Activated effector memory CD4-positive, alpha-beta T cell treated with anti-CD3 and anti-CD28 coated beads, Interleukin-2, amount 50 U/mL, for 16 hours (primary cell): ENCODE results near the gene MPPED2.

Experiments used
- DNase-seq: peaks from one replicate; pipeline ENCODE4 v3.0.0-alpha.2; 2020

MPPED2 gene

DNA sequence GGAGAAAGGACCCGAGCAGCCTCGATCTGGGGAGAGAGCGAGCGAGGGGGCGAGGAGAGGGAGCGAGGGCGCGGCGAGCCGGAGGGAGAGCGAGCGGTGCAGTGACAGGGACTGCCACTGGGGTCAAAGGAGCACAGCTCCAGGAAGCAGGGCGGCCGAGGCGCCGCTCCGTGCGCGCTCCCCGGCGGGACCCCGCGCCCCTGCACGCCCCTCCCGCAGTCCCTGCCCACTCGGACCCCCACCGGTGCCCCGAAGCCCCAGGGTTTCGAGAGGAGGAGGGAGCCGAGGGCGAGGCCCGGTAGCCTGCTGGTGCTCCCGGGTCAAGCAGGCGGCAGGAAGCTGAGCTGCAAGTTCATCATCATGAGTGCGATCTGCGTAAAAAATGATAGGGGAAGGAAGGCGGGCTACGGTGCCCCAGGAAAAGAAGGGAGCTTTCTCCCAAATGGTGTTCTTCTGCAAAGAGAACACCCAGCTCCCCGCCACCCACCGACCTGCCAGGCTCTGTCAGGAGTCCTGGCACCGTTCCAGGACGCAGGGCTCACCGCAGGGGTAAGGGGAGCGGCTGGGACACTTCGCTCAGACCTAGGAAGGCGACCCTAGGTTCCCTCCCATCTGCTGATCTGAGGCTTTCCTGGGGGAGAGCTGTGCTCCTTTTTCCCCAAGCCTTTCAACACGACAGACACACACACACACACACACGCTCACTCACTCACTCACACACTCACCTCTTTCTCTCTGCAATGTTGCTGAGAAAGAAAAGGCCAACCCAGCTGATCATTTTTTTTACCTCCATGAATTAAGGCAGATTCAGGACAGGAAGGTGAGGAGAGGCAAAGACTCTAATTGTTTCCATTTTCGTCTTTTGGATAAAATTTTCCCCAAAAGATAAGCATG is at the start of gene MPPED2:
Gene MPPED2 (minus strand): TSS at position 103 of the 894 bp plus-strand sequence. CDS start 5,980 bp downstream, outside the sequence.
- DNase-seq, result no peak

DNA sequence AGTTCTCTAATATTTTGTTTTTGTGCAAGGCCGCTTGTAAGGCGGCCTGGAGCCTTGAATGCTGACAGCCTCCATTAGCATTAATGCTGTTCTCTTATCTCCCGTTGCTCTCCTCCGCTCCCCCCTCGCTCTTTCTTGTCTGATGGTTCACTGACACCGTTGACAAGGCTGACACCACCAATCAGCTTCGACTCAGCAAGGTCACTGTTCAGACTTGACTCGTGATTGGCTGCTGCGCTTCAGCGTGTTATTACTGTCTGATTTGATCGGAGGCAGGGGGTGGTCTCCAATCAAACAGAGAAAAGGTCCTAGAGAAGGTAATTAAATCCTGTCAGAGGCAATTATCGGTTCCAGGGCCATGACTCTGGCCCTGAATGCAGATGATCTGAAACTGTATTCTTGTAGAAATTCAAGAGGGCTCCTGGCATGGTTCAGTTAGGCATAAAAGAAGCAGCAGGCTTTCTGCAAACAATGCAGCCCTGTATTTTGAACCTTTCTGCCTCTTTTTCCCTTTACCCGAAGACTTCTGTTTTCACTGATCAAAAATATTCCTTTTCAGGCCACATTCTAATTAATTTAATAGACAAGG is 49.3 kb upstream of the MPPED2 start:
- no peak for DNase-seq

DNA sequence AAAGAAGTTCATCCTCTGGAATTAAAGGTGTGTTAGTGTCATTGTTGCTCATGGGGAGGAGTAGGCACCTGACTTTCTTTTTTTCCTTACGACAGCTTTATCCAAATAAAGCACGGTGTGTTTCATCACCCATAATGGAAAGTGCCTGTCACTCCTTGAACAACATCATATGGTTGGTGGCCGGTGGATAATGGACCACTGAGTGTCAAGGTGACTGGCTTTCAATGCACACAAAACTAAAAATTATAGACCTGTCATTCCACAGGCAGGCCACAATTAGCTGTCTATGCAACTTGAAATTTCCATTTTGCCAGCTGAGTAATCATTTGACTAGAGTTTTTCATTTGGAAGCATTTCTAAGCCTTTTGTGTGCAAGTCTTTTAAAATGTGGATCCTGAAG is 45.0 kb upstream of the MPPED2 start:
- DNase-seq, result no peak

- no peak for DNase-seq
These were observed 33.6 kb upstream of the MPPED2 start for GRCh38 chr11:30619767-30620166.

DNA sequence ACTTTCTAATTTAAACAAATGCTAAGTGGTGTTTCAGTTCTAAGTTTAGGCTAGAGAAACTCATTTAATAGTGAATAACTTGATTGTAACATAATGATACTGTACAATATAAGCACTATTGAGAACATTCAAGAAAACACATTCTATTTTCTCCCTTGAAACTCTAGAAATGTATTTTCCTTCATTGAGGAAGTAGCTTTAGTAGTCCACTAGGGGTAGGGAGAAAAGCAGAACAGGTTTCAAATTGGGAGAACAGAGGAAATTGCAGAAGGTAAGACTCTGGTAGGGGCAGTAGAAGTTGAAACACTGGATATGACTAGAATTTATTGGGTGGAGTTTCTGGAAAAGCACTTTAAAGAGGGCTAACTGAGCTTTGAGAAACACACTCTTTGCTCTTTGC is 31.6 kb upstream of the MPPED2 start:
- no peak for DNase-seq

DNA sequence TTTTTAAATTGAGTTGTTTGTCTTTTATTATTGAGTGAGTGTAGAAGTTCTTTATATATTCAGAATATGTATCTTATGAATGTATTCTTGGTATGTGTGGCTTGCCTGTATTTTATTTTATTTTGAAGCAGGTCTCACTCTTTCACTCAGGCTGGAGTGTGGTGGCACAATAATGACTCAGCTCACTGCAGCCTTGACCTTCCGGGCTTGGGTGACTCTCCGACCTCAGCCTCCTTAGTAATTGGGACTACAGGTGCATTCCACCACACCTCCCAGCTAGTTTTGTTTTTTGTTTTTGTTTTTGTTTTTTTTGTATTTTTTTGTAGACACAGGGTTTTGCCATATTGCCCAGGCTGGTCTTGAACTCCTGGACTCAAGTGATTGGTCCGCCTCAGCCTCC is 24.5 kb upstream of the MPPED2 start:
- no peak for DNase-seq

- no peak for DNase-seq
These were observed 22.4 kb upstream of the MPPED2 start for GRCh38 chr11:30608534-30608933.

DNA sequence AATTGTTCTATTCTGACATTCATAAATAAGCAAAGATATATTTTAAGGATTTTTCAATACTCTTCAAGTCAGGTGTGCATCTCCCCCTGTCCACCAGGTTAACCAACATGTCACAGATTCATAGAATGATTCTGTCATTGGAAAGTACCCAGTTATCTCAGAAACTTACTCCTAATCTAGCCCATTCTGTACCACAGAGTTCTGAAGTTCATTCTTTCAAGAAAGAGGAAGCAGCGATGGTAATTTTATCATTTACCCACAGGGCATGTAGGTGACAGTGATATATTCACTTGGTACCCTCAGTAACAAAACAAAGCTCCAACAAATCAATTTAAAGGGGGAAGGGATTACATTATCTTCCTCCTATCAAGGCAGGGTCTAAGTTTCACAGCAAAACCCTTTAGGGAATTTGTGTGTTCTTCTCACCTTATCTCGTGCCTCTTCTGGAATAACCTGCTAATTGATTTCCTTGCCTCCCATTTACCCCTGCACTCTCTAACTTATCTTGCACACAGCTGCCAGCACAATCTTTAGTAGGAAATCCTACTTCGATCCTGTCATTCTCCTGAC is 19.0 kb upstream of the MPPED2 start:
- DNase-seq, result no peak

DNA sequence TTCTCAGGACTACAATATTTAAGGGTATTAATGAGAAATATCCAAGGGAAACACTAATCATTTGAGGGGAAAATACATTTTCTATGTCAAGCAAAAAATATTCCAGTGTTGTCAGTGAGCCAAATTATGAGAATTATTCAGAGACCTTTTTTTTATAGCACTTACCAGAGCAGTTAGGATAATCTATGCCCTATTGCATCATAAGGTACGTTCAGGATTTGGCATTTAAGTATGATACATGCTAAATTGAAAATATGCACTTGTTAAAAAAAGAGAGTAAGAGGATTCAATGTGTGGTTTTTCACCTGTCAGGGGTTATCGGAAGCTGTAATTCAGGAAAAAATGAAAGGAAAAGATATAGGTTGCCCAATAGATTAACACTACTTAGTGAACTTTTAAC is 17.2 kb upstream of the MPPED2 start:
- DNase-seq, result no peak

- no peak for DNase-seq
These were observed 10.7 kb upstream of the MPPED2 start for GRCh38 chr11:30596832-30597231.

- DNase-seq, result no peak
These were observed 9.8 kb upstream of the MPPED2 start for GRCh38 chr11:30595934-30596333.

DNA sequence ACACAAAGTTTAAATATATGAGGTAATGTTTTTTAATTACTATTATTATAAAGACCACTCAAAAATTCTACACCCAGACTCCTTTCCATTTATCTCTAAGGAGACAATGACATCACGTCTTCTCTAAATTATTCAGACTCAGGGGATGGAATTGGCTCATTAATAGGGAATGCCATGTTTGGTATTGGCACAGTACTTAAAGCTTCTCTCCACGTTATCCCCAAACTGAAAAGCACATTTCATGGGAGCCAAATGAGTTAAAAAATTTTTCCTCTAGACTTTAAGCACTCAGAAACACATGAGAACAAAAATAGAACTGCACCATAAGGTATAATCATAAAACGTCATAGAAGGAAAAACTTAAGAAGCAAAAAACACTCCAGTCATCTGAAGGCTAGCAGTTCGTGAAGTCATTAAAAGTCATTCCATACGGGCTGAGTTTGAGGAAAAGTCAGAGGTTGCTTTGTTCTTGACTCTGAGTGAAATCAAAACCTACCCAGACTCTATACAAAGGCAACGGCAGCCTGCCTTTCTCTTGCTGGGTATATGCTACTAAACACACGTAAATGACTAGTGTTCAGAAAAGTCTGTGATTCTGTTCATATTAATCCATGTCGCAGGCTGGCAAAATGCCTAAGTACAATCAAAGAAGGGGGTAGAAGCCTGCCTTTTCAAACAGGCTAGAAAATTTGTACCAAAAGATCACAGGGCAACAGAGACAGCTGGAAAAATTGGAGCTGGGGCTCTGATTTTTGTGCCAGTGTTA is 8.7 kb upstream of the MPPED2 start:
- no peak for DNase-seq

GRCh38 chr11:30587269-30587812 is 1.2 kb upstream of the MPPED2 start:
- DNase-seq, result no peak

GRCh38 chr11:30585892-30586250 is 282 bp downstream of the MPPED2 start:
- DNase-seq, result no peak

DNA sequence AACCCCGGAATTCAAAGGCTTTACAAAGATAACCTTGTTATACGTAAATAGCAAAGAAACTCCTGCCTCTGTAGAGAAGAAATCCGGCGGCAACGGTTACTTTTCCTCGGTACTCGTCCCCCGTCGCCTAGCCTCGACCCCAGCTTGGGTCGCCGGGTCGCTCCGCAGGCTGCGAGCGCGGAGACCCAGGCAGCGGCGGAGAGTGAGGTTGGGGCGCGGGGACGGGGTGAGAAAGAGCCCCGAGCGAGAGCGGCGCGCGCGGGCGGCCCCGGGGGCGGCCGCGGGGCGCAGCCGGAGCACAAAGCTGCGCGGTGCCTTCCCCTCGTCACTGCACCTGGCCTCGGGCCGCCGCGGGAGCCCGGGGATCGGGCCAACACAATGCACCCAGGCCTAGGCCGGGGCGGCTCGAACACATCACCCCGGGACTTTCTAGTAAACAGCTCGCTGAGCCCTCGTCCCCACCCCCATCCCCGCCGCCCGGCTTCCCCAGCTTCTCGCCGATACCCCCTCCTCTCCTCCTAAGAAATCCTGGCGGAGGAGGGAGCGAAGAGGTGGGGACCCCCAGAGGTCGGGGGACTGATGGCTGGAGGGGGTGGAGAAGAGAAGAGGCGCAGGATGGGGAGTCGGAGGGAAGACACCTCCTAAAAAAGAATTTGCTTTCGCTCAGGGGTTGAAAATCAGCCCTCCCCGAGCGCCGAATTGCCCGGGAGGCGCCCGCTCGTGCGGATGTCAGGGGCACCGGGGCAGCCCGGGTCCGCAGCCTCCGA is 845 bp downstream of the MPPED2 start:
- no peak for DNase-seq

GRCh38 chr11:30583476-30584280 is 2.5 kb downstream of the MPPED2 start:
- no peak for DNase-seq

DNA sequence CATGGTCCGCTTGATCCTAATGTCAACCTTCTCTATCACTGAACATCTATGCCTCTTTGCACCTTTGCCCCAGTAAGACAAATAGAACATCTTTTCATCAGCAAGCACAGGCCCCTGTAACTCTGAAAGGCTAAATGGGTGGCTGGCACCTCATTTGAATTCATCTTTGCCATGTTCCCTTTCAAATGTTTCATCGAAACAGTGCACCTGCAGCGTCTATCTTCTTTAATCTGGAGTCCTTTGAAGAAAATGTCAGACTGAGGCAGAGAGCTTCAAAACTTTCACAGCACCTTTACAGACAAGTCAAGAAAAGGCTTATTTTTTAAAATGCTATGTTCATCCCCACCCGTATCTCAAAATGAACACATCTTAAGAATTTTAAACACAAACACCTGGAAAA is 3.4 kb downstream of the MPPED2 start:
- no peak for DNase-seq

DNA sequence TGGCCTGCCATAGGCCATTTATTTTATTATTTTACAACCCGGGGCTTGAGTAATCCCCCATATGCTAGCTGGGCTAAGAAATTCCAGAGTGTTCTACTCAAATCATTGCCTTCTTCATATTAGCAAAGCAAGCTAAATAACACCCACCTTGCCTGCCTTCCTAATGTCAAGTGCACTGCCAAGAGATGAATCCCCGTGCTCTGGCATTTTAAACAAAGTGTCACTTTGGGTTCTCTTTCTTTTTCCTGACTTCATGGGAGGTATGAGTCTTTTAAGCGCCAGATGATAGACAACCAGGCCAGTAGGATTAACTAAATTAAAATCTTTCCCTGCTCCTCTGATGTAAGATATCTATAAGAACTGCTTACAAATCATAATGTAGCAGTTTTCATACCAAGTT is 4.5 kb downstream of the MPPED2 start:
- no peak for DNase-seq

DNA sequence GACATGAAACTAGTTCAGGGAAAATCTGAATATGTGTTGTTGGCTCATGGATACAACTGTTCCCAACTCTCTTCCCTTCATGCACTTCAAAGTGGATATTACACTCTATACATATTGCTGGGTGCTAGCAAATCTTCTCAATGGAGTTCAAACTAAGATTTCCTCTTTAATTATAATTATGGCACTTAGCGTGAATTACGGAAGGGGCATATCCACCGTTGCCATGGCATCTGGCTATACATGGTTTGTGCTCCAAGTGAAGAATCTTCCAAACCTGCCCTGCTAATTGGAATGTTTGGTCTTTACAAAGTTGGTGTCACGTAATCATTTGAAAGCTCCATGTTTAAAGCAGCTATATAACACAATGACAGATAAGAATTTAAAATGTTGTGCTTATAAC is 5.6 kb downstream of the MPPED2 start:
- DNase-seq, result no peak

GRCh38 chr11:30579415-30580175 is 6.6 kb downstream of the MPPED2 start:
- DNase-seq, result no peak

GRCh38 chr11:30578406-30578805 is 7.7 kb downstream of the MPPED2 start:
- no peak for DNase-seq
